OCI-M2 (cell line): ENCODE measurements around the gene MTUS2.
"Not testable (repeated sequence)": the region's sequence is repeated elsewhere in the genome, so short reads cannot be mapped to it uniquely, and the experiment has no call there.

ENCODE experiments used
- DNase-seq: peaks from one replicate; lab custom pipeline; 2025; ENCODE audit not compliant: unreplicated experiment; lab: John Stamatoyannopoulos, UW

Gene MTUS2

GRCh38 chr13:29156136-29156535 is 336.0 kb downstream of the MTUS2 start:
- DNase-seq: no peak

- DNase-seq: no peak
Observed at GRCh38 chr13:29159871-29160270, 339.7 kb downstream of the MTUS2 start.

- DNase-seq: no peak
Observed at GRCh38 chr13:29160862-29161261, 340.7 kb downstream of the MTUS2 start.

GRCh38 chr13:29161676-29162075 is 341.5 kb downstream of the MTUS2 start:
- no peak for DNase-seq

GRCh38 chr13:29162638-29163235 is 342.6 kb downstream of the MTUS2 start:
- no peak for DNase-seq

GRCh38 chr13:29164116-29164515 is 344.0 kb downstream of the MTUS2 start:
- DNase-seq: no peak

- DNase-seq: no peak
Observed at GRCh38 chr13:29165216-29165615, 345.1 kb downstream of the MTUS2 start.

GRCh38 chr13:29165840-29166239 is 345.7 kb downstream of the MTUS2 start:
- DNase-seq: no peak

GRCh38 chr13:29170436-29171082 is 350.4 kb downstream of the MTUS2 start:
- no peak for DNase-seq

GRCh38 chr13:29171244-29171643 is 351.1 kb downstream of the MTUS2 start:
- no peak for DNase-seq

GRCh38 chr13:29174093-29174492 is 354.0 kb downstream of the MTUS2 start:
- no peak for DNase-seq

GRCh38 chr13:29175250-29175873 is 355.2 kb downstream of the MTUS2 start:
- no peak for DNase-seq

- no peak for DNase-seq
Observed at GRCh38 chr13:29180055-29180454, 359.9 kb downstream of the MTUS2 start.

- DNase-seq: no peak
Observed at GRCh38 chr13:29182216-29182615, 362.1 kb downstream of the MTUS2 start.

GRCh38 chr13:29185926-29186325 is 365.8 kb downstream of the MTUS2 start:
- DNase-seq: no peak

- no peak for DNase-seq
Observed at GRCh38 chr13:29187584-29187983, 367.4 kb downstream of the MTUS2 start.

- no peak for DNase-seq
Observed at GRCh38 chr13:29190298-29190697, 370.2 kb downstream of the MTUS2 start.

GRCh38 chr13:29193083-29193482 is 372.9 kb downstream of the MTUS2 start:
- no peak for DNase-seq

GRCh38 chr13:29195456-29195855 is 375.3 kb downstream of the MTUS2 start:
- DNase-seq: no peak

GRCh38 chr13:29196409-29197074 is 376.4 kb downstream of the MTUS2 start:
- DNase-seq: no peak

- DNase-seq: not testable (repeated sequence)
Observed at GRCh38 chr13:29202753-29203152, 382.6 kb downstream of the MTUS2 start.

GRCh38 chr13:29204651-29205050 is 384.5 kb downstream of the MTUS2 start:
- no peak for DNase-seq
